ENCODE results near the gene WDFY2. TPM values are rescaled to one million over a fixed set of nuclear protein-coding genes. Genes with fewer than 3 reads are reported as not detected.

The WDFY2 gene
- total and polyA plus RNA-seq, 2 of the 13 experiments (the other 11 are each of a cell fraction or from before 2014, with no cell fraction given) = 22.6 to 27.0 TPM

DNA sequence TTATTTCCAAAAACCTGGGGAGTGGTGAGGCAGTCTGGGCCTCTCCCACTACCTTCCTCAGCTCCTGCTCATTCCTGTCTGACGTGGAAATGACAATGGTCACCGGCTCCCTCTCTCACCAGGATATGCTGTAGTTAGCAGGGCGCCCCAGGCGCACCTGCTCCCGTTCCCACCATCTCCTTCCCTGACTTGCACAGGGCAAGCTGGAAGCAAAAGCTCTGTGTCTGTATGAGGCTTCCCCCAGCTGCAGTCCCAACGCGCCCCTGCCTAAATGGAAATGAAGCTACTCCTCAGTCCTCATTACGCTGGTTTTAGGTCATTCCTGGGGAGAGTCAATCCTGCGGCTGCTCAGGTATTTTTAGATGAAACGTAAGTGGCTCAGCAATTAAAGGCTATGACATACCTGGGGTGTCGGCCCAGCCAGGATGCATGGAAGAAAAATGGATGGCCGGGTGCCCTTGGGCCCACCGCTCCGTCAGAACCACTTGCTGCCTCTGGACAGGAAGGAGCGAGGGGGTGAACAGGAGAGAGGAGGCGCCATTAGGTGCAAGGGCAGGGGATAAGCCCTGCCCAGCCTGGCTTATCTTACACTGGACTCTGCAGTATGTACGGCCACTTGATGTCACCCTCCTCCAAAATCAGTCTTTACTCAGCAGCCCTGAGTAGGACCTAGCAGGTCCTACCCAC, 187.3 kb downstream of the WDFY2 start:
- H3K4me2 ChIP-seq (ENCODE audit: low read depth, low read length) = no peak overlapping the region
- H3K27ac ChIP-seq (ENCODE audit: extremely low read length, insufficient read depth, low read length) = no peak overlapping the region
- H3K79me2 ChIP-seq (ENCODE audit: insufficient read depth, low read length) = no peaks in the 10 kb centered on the region
- no peaks in the 10 kb centered on the region for H3K27me3 ChIP-seq (ENCODE audit: control insufficient read depth in 1 of 2, insufficient read depth in 2 of 2, low read length in 2 of 2)
- in situ Hi-C loops (cut with HindIII; ENCODE audit: extremely low pct_ligation_motif_present, low pct_unique_long_range_greater_than_20kb) = no loop called here
- POLR2A ChIA-PET = interaction anchor here (1.5 kb wide), 1 partner anchor 319 kb away, joined by 7 read pairs; the partner anchor contains the start of gene INTS6
- no peaks in the 10 kb centered on the region for H3K9me3 ChIP-seq (ENCODE audit: low read length)
- intact Hi-C loops (cut with micrococcal nuclease; ENCODE audit: unreplicated experiment) = no loop called here
- peaks cover 0 to 8% of the 10 kb centered on the region in 2 experiments; a peak in 3 of 5 replicates for H3K36me3 ChIP-seq (replicated peaks in 1 of 2; ENCODE audit: control insufficient read depth in 1 of 2, insufficient read depth in 2 of 2, low read length in 2 of 2)
- no peak overlapping the region for H3K9ac ChIP-seq (ENCODE audit: insufficient read depth, low read depth, low read length)
- FAIRE-seq (no peak), DNase-seq (ENCODE audit: low spot score) (no peak), ATAC-seq (peak; percentile 28)
- CTCF ChIA-PET (ENCODE audit: low intra/inter-chr PET ratio, low total read pairs) = no interaction called here
- H3K4me1 ChIP-seq (ENCODE audit: insufficient read depth, low read length) = peaks cover 18% of the 10 kb centered on the region
- H2AFZ ChIP-seq (ENCODE audit: low read length) = no peak overlapping the region
- no peak overlapping the region for H3K4me3 ChIP-seq (replicated peaks in 1 of 3; ENCODE audit: insufficient read depth in 1 of 3, low read depth in 2 of 3, low read length in 3 of 3)
- TF ChIP-seq RBM22 (optimal IDR thresholded peaks at IDR 0.05; ENCODE audit: low read length) (peak; percentile 48), ZNF569 (CRISPR knock-in tag; IDR thresholded peaks at IDR 0.05; ENCODE audit: borderline replicate concordance) (no peak), ZC3H13 (CRISPR knock-in tag; IDR thresholded peaks at IDR 0.05) (0 out of 2 replicates have a peak, but pooled peaks have one; percentile 36), ZNF20 (CRISPR knock-in tag; IDR thresholded peaks at IDR 0.05) (no peak), JARID2 (CRISPR knock-in tag; IDR thresholded peaks at IDR 0.05; ENCODE audit: insufficient replicate concordance) (no peak)
- TF ChIP-seq, protein P1, sequence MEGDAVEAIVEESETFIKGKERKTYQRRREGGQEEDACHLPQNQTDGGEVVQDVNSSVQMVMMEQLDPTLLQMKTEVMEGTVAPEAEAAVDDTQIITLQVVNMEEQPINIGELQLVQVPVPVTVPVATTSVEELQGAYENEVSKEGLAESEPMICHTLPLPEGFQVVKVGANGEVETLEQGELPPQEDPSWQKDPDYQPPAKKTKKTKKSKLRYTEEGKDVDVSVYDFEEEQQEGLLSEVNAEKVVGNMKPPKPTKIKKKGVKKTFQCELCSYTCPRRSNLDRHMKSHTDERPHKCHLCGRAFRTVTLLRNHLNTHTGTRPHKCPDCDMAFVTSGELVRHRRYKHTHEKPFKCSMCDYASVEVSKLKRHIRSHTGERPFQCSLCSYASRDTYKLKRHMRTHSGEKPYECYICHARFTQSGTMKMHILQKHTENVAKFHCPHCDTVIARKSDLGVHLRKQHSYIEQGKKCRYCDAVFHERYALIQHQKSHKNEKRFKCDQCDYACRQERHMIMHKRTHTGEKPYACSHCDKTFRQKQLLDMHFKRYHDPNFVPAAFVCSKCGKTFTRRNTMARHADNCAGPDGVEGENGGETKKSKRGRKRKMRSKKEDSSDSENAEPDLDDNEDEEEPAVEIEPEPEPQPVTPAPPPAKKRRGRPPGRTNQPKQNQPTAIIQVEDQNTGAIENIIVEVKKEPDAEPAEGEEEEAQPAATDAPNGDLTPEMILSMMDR (CRISPR knock-in tag; IDR thresholded peaks at IDR 0.05) = peak; percentile 13; the same call in 1 of the 2 replicates
- H4K20me1 ChIP-seq (ENCODE audit: insufficient read depth, low read length) = no peaks in the 10 kb centered on the region
- BruUV-seq (replicated peaks) = no TSS peak
- 96% methylated on average over 17 of the region's 17 CpGs for WGBS (ENCODE audit: low lambda C conversion rate)

Measured in HepG2 (cell line).